NCI-H748 (cell line): ENCODE data around the gene NHLRC2.

Experiments
- DNase-seq: peaks from one replicate; lab custom pipeline; 2025; ENCODE audit not compliant: unreplicated experiment; lab: John Stamatoyannopoulos, UW

NHLRC2 gene

GRCh38 chr10:113859261-113859660 lies 4.8 kb downstream of the NHLRC2 start:
- DNase-seq = no peak

GRCh38 chr10:113865901-113866300 lies 11.4 kb downstream of the NHLRC2 start:
- DNase-seq = no peak

GRCh38 chr10:113866551-113867394 lies 12.3 kb downstream of the NHLRC2 start:
- no peak for DNase-seq

- no peak for DNase-seq
Observed at GRCh38 chr10:113867904-113868303, 13.4 kb downstream of the NHLRC2 start.

GRCh38 chr10:113869789-113870188 lies 15.3 kb downstream of the NHLRC2 start:
- DNase-seq = no peak

- no peak for DNase-seq
Observed at GRCh38 chr10:113872139-113873030, 17.9 kb downstream of the NHLRC2 start.

GRCh38 chr10:113875212-113875611 lies 20.8 kb downstream of the NHLRC2 start:
- no peak for DNase-seq

GRCh38 chr10:113876461-113876860 lies 22.0 kb downstream of the NHLRC2 start:
- DNase-seq = no peak

GRCh38 chr10:113879691-113880090 lies 25.2 kb downstream of the NHLRC2 start:
- DNase-seq = no peak

GRCh38 chr10:113880236-113880635 lies 25.8 kb downstream of the NHLRC2 start:
- DNase-seq = no peak

GRCh38 chr10:113882240-113882639 lies 27.8 kb downstream of the NHLRC2 start:
- no peak for DNase-seq

- no peak for DNase-seq
Observed at GRCh38 chr10:113889911-113890310, 35.5 kb downstream of the NHLRC2 start.

GRCh38 chr10:113890769-113891168 lies 36.3 kb downstream of the NHLRC2 start:
- no peak for DNase-seq

- no peak for DNase-seq
Observed at GRCh38 chr10:113891476-113891875, 37.0 kb downstream of the NHLRC2 start.

- no peak for DNase-seq
Observed at GRCh38 chr10:113893570-113893969, 39.1 kb downstream of the NHLRC2 start.

GRCh38 chr10:113894581-113894980 lies 40.1 kb downstream of the NHLRC2 start:
- DNase-seq = no peak

GRCh38 chr10:113895018-113895417 lies 40.6 kb downstream of the NHLRC2 start:
- DNase-seq = no peak

GRCh38 chr10:113897693-113898618 lies 43.5 kb downstream of the NHLRC2 start:
- peak; percentile 1 for DNase-seq

GRCh38 chr10:113899952-113900598 lies 45.6 kb downstream of the NHLRC2 start:
- no peak for DNase-seq

- DNase-seq = no peak
Observed at GRCh38 chr10:113905756-113906155, 51.3 kb downstream of the NHLRC2 start.
